ENCODE measurements around the gene DHDDS.
"Not testable (repeated sequence)": the region's sequence is repeated elsewhere in the genome, so short reads cannot be mapped to it uniquely, and the experiment has no call there.

The DHDDS gene

GRCh38 chr1:26477446-26478152, 45.5 kb downstream of the DHDDS start:
- no peak for DNase-seq

GRCh38 chr1:26478159-26478558, 46.0 kb downstream of the DHDDS start:
- no peak for DNase-seq

- no peak for DNase-seq
Observed at GRCh38 chr1:26478988-26479387, 46.9 kb downstream of the DHDDS start.

- no peak for DNase-seq
Observed at GRCh38 chr1:26482921-26483320, 50.8 kb downstream of the DHDDS start.

GRCh38 chr1:26483980-26484379, 51.9 kb downstream of the DHDDS start:
- no peak for DNase-seq

DNA sequence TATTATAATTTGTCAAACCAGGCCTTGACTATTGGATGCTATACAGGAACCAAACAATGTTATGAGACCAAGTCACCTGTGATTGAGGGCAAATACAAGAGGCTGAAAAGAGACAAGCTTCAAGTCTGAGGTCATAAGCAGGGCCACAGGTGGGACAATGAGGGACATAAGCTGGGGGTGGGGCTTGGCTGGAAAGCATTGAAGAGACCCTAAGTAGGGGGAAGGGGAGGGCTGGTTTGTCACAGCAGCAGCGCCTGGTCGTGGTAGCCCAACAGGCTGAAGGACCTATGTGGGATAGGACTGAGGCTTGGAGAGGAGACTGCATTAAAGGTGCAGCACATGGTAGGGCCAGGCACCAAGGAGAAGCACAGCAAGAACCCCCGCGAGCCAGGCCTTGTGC, 58.0 kb downstream of the DHDDS start:
- DNase-seq = no peak

DNA sequence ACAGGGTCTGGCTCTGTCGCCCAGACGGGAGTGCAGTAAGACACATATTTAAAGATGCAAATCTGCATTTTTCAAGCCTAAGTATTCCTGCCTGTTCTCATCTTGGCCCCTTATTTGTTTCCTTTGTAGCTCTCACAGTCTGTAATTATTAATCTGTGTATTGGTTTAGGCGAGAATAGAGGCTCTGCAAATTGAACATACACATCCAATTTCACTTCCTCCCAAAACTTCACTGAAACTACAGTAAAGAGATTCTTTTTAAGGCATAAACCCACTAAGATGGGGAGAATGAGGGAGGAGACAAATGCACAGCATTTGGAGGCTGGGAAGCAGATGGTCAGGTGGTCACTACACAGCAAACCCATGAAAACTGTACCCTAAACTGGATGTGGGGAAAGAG, 61.1 kb downstream of the DHDDS start:
- DNase-seq = no peak

GRCh38 chr1:26493938-26494337, 61.8 kb downstream of the DHDDS start:
- no peak for DNase-seq

DNA sequence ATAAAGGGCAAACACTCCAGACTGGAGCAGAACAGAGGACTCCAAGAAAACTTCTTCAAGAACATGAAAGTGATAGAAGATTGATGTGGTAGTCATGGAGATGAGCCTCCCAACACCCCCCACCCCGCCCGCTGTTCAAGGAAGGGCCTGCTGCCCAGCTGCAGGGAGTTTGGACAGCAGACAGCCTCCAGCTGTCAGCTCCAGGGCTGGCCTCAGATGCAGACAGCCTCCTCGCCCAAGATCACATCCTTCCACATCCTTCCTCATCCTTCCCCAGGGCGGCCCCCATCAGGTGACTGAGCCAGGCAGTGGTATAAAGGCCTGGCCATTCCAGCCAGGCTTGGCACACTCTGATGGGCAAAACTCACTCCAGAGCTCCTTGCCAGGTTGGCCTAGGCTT, 64.7 kb downstream of the DHDDS start:
- DNase-seq = no peak

DNA sequence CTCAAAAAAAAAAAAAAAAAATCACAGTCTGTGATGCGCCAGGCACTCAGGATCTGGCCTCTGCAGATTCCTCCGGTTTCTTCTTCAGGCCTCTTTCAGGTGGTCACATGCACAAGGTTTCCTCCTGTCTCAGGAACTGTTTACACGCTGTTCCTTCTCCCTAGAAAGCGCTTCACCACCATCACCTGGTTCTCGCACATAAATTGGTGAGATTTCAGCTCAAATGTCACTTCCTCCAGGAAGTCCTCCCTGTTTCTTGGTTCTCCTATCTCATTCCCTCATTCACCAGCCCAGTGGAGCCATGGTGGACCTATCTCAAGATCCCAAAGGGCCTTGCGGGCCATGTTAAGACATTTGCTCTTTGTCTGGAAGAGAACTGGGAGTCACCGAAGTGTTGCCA, 66.8 kb downstream of the DHDDS start:
- no peak for DNase-seq

DNA sequence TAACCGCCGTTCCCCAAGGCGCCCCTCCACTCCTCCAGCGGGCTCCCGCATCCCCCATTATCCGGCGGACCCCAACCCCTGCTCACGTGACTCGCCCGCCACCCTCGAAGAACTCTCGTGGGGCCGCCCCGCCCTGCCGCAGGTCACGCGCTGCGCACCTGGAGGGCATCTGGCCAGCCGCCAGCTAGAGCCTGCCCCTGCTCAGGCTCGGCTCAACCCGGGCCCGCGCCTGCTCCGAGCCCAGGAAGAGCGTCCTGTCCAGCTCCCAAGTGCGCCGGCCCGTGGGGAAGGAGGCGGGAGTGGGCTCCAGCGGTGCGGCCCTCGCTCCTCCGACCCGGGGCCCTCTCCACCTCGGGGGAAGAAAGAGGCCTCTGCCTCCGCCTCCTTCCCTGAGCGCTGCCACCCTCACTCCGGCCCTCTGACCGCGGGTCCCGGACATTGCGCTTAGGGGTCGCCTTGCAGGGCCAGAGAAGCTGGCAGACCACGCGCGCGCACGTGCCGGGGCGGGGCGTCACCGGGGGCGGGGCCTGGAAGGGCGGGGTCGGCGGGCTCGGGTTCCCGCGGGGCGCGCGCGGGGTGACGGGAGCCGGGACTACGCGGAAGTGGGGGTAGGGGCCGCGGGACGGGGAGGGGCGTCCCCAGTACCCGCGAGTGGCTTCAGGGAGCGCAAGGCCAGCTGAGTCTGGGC, 68.5 kb downstream of the DHDDS start:
- peak; percentile 89 for DNase-seq

- not testable (repeated sequence) for DNase-seq
Observed at GRCh38 chr1:26510711-26511110, 78.6 kb downstream of the DHDDS start.

GRCh38 chr1:26515836-26516235, 83.7 kb downstream of the DHDDS start:
- DNase-seq = not testable (repeated sequence)

DNA sequence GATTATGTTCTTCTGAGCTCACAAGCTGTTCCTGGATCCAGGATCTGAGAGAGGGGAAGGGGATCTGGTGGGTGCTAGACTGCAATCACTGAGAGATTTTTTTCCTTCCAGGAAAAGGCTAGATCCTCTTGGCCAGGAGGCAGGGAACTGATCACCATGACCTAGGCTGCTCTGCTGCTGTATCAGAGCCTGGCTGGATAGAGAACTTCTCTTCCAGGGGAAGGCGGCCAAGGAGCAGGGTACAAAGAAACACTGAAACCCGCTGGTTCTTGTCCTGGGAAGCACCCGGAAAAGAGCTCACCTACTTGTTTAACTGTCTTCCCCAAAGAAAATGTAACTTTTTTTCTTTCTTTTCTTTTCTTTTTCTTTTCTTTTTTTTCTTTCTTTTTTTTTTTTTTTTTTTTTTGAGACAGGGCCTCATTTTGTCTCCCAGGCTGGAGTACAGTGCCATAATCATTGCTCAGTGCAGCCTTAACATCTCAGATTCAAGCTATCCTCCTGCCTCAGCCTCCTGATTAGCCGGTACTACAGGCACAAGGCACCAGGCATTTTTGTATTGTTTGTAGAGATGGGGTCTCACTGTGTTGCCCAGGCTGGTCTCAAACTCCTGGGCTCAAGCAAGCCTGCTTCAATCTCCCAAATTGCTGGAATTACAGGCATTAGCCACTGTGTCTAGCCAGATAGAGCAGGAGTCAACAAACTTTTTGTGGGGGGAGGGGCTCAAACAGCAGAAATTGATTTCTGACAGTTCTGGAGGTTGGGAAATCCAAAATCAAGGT, 85.1 kb downstream of the DHDDS start:
- DNase-seq = no peak

- DNase-seq = no peak
Observed at GRCh38 chr1:26517766-26518049, 85.6 kb downstream of the DHDDS start.

- no peak for DNase-seq
Observed at GRCh38 chr1:26518355-26518754, 86.2 kb downstream of the DHDDS start.

DNA sequence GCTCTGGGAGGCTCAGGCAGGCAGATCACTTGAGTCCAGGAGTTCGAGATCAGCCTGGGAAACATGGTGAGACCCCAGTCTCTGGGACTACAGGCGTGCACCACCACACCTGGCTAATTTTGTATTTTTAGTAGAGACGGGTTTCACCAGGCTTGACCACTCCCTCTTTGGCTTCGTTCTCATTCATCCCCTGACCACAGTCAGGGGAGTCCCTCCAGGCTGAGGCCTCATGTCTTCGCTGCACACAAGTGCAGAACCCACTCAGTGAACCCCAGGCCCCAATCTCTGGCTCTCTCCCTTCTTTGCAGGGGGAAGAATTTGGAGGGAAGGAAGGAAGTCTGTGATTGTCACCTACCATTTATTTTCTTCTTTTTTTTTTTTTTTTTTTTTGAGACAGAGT, 88.2 kb downstream of the DHDDS start:
- DNase-seq = no peak

Data from CD4-positive, alpha-beta T cell treated with Interleukin-12 subunit alpha and Interleukin-12 subunit beta, for 1 hour (primary cell).